Endothelial cell (in vitro differentiated cells): ENCODE data around the gene MKRN1. TPM values are rescaled to one million over a fixed set of nuclear protein-coding genes. Genes with fewer than 3 reads are reported as not detected.

ENCODE experiments used
- DNase-seq: peaks from one replicate; pipeline ENCODE4 v3.0.0; 2021; ENCODE audit warnings: low spot score
- H3K27ac Mint-ChIP-seq: one replicate; pipeline ENCODE4 v1.8.0; 2021; ENCODE audit warnings: mixed read lengths, inconsistent platforms; ENCODE audit not compliant: unreplicated experiment
- H3K27me3 Mint-ChIP-seq: one replicate; pipeline ENCODE4 v1.8.0; 2021; ENCODE audit warnings: mild to moderate bottlenecking, moderate library complexity, mixed read lengths, inconsistent platforms; ENCODE audit not compliant: unreplicated experiment
- H3K36me3 Mint-ChIP-seq: one replicate; pipeline ENCODE4 v1.8.0; 2021; ENCODE audit warnings: mild to moderate bottlenecking, low read depth, mixed read lengths, inconsistent platforms; ENCODE audit not compliant: unreplicated experiment
- H3K4me1 Mint-ChIP-seq: one replicate; pipeline ENCODE4 v1.8.0; 2021; ENCODE audit warnings: mild to moderate bottlenecking, mixed read lengths, inconsistent platforms; ENCODE audit not compliant: unreplicated experiment
- H3K4me3 Mint-ChIP-seq: one replicate; pipeline ENCODE4 v1.8.0; 2021; ENCODE audit warnings: mild to moderate bottlenecking, mixed read lengths, inconsistent platforms; ENCODE audit not compliant: unreplicated experiment
- H3K9me3 Mint-ChIP-seq: one replicate; pipeline ENCODE4 v1.8.0; 2021; ENCODE audit warnings: mixed read lengths, inconsistent platforms; ENCODE audit not compliant: unreplicated experiment
- CTCF ChIP-seq: fragments of 200-600 bp; sonication (generic); IDR thresholded peaks from one replicate; pipeline ENCODE4 v1.5.0; 2021; ENCODE audit warnings: antibody characterized with exemption; ENCODE audit not compliant: unreplicated experiment
- long read RNA-seq: library from polyadenylated mRNA; unstranded; transcript quantifications from one replicate; pipeline ENCODE4 v2.0.0, GENCODE V29; 2020; ENCODE audit not compliant: unreplicated experiment
- total RNA-seq: library from RNA; stranded (reverse); fragmentation: NEBNext Ultra II Directional; extraction: Animal tissue kit (Norgen Biotek cat#: 25700); gene quantifications from one replicate; pipeline ENCODE4 v1.2.1, GENCODE V29; 2021; ENCODE audit not compliant: unreplicated experiment

The MKRN1 gene
- 79.9 TPM for total RNA-seq
- long read RNA-seq, transcript MKRN1-201 (8 exons, 3,151 nt) = major isoform, 20 of 27 reads
- long read RNA-seq, partial matches to known transcripts = 1 of 27 reads
- long read RNA-seq, other reads (novel, unspliced or antisense) = 3 of 27 reads

- Mint-ChIP-seq H3K4me1 (peaks cover 25% of the 10 kb centered on the region), H3K4me3 (peak within 1 kb of the TSS; percentile 99), H3K36me3 (peaks cover 4% of the 10 kb centered on the region), H3K27ac (peak within 1 kb of the TSS; percentile 96), H3K27me3 (peaks cover 9% of the 10 kb centered on the region), H3K9me3 (no peaks in the 10 kb centered on the region)
- DNase-seq = peak; percentile 88
- no peak for TF ChIP-seq CTCF
Observed at GRCh38 chr7:140479062-140479738, at the start of gene MKRN1. Gene MKRN1 (minus strand): TSS chr7:140479505. CDS start chr7:140479344, 161 bp downstream.

GRCh38 chr7:140526787-140527664, 47.7 kb upstream of the MKRN1 start:
- no peak for DNase-seq
- Mint-ChIP-seq H3K4me3 (peak overlapping the region; percentile 9), H3K27me3 (peaks cover 2% of the 10 kb centered on the region), H3K27ac (peak overlapping the region; percentile 7), H3K9me3 (no peaks in the 10 kb centered on the region), H3K36me3 (peaks cover 4% of the 10 kb centered on the region), H3K4me1 (no peaks in the 10 kb centered on the region)
- TF ChIP-seq CTCF = no peak

- peaks cover 4% of the 10 kb centered on the region for H3K36me3 Mint-ChIP-seq
- no peak overlapping the region for H3K27ac Mint-ChIP-seq
Observed at GRCh38 chr7:140526214-140526613, 46.9 kb upstream of the MKRN1 start.

GRCh38 chr7:140525743-140526142, 46.4 kb upstream of the MKRN1 start:
- no peak overlapping the region for H3K4me3 Mint-ChIP-seq
- H3K27me3 Mint-ChIP-seq = peaks cover 3% of the 10 kb centered on the region
- DNase-seq = no peak
- peaks cover 4% of the 10 kb centered on the region for H3K36me3 Mint-ChIP-seq
- TF ChIP-seq CTCF = no peak
- H3K27ac Mint-ChIP-seq = no peak overlapping the region
- H3K9me3 Mint-ChIP-seq = no peaks in the 10 kb centered on the region
- no peaks in the 10 kb centered on the region for H3K4me1 Mint-ChIP-seq

More at GRCh38 chr7:140526214-140526613, 46.9 kb upstream of the MKRN1 start:
- H3K4me3 Mint-ChIP-seq = no peak overlapping the region
- no peak for DNase-seq
- H3K9me3 Mint-ChIP-seq = no peaks in the 10 kb centered on the region
- TF ChIP-seq CTCF = no peak
- H3K4me1 Mint-ChIP-seq = no peaks in the 10 kb centered on the region
- peaks cover 3% of the 10 kb centered on the region for H3K27me3 Mint-ChIP-seq
